ENCODE measurements around the gene GLIS1. TPM values are rescaled to one million over a fixed set of nuclear protein-coding genes. Genes with fewer than 3 reads are reported as not detected.

Gene GLIS1
- total and polyA plus RNA-seq, 2 of the 8 experiments (the other 6 are each of a cell fraction or from before 2014, with no cell fraction given), result 0.15 to 0.22 TPM

DNA sequence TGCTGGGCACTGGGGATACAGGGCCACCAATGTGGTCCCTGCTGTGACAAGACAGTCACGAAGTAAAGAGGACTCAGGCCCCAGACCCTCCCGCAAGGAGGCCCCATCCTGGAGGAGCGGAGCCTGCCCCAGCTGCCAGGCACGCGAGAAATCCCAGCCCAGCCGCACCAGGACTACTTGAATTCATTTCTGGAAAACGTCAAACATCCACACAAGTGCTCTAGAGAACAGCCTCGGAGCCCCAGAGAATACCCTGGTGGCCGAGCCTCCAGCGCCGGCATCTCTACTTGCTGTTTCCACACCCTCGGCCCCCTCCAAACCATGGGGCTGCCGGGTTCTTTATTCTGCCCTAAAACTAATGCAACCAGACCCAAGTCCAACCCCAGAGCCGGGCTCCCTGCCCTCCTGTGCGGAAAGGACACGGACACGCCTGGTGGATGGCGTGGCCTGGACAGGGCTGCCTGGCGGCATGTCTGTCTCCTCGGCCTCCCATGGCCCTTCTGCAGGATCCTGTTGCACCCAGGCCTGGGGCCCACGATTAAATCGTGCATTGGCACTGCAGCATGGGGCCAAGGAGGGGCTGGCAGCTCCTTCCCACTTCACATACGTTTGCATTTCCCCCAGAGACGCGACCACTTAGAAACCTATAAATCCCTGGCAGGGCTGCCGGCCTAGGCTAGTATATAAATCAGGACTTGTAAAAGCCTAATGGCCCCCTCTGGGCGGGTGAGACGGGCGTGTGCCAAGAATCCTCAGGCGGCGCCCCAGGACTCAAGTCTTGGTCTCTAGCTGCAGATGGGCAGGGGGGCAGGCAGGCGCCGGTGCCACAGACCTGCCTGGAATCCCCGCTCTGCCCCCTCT, 238.5 kb downstream of the GLIS1 start:
- DNase-seq (ENCODE audit: low read depth in 1 of 2, low spot score in 2 of 2), result no peak
- peak overlapping the region; percentile 76 for H2BK120ac ChIP-seq (replicated peaks; ENCODE audit: low read depth, low read length)
- no peaks in the 10 kb centered on the region for H3K79me2 ChIP-seq (ENCODE audit: control insufficient read depth in 1 of 2, insufficient read depth in 2 of 2, low read length in 2 of 2)
- H4K8ac ChIP-seq (ENCODE audit: extremely low read depth, insufficient read depth, low read length), result peak overlapping the region; percentile 45
- no peak overlapping the region for H3K27ac ChIP-seq (ENCODE audit: low read depth, low read length)
- H3K4ac ChIP-seq (replicated peaks; ENCODE audit: insufficient read length, low read depth, low read length), result no peak overlapping the region
- CTCF ChIA-PET (ENCODE audit: partially characterized antibody), result interaction anchor here (0.6 to 4.4 kb wide), 8 partner anchors 11 to 425 kb away, joined by 3 to 40 read pairs (median 4); no protein-coding TSS in a partner anchor
- no peak overlapping the region for H3K23ac ChIP-seq (ENCODE audit: insufficient read length)
- no peaks in the 10 kb centered on the region for H3K36me3 ChIP-seq (ENCODE audit: control insufficient read depth in 2 of 4, insufficient read depth in 4 of 4, low read length in 3 of 4)
- no peaks in the 10 kb centered on the region for H3K79me1 ChIP-seq (ENCODE audit: low read depth, low read length)
- H3K4me2 ChIP-seq (ENCODE audit: insufficient read depth in 1 of 2, low read depth in 2 of 2, low read length in 2 of 2), result no peak overlapping the region
- 87% methylated on average over 34 of the region's 34 CpGs; no CpG with 5 or more reads in 1 of the 2 experiments for WGBS, 2 experiments (ENCODE audit: extremely low coverage in 1 of 2, insufficient coverage in 1 of 2, insufficient read length in 1 of 2, insufficient replicate concordance in 2 of 2, low coverage in 1 of 2, low lambda C conversion rate in 2 of 2, missing lambda C conversion rate in 1 of 2)
- 0 out of 2 replicates have a peak overlapping the region, but pooled peaks have one; percentile 75 for H2BK12ac ChIP-seq (ENCODE audit: low read depth, low read length)
- no peaks in the 10 kb centered on the region for H4K20me1 ChIP-seq (replicated peaks in 1 of 2; ENCODE audit: control insufficient read depth in 1 of 2, insufficient read depth in 2 of 2, low read length in 2 of 2)
- H3K27me3 ChIP-seq (replicated peaks in 1 of 4; ENCODE audit: control insufficient read depth in 3 of 4, extremely low read depth in 1 of 4, insufficient read depth in 3 of 4, low read length in 3 of 4), result no peaks in the 10 kb centered on the region; a peak in 2 of 7 replicates
- H2BK5ac ChIP-seq (ENCODE audit: low read depth, low read length), result 0 out of 2 replicates have a peak overlapping the region, but pooled peaks have one; percentile 52
- no peak overlapping the region for H2AK5ac ChIP-seq (ENCODE audit: low read depth, low read length)
- no peak overlapping the region for H3K9ac ChIP-seq (replicated peaks in 1 of 4; ENCODE audit: extremely low read depth in 1 of 4, low read depth in 3 of 4, low read length in 3 of 4)
- no peak overlapping the region for H2BK15ac ChIP-seq (ENCODE audit: low read length)
- H4K91ac ChIP-seq (replicated peaks; ENCODE audit: insufficient read length, low read length), result no peak overlapping the region
- no peak overlapping the region for H2AFZ ChIP-seq (ENCODE audit: low read length)
- no peak overlapping the region for H3K56ac ChIP-seq (replicated peaks; ENCODE audit: insufficient read length, low read depth, low read length)
- no peaks in the 10 kb centered on the region for H3K23me2 ChIP-seq (ENCODE audit: low read depth, low read length)
- no peak for FAIRE-seq
- H3K4me1 ChIP-seq (replicated peaks in 1 of 4; ENCODE audit: control insufficient read depth in 3 of 4, insufficient read depth in 4 of 4, low read length in 3 of 4), result peaks cover 0 to 20% (median 12%) of the 10 kb centered on the region in 4 experiments; a peak in 6 of 7 replicates
- no peaks in the 10 kb centered on the region for H3K9me3 ChIP-seq (ENCODE audit: insufficient read depth in 2 of 2, low read depth in 1 of 2, low read length in 1 of 2)
- no peak overlapping the region for H3K14ac ChIP-seq (ENCODE audit: insufficient read length)
- H2BK20ac ChIP-seq (ENCODE audit: low read length), result 0 out of 2 replicates have a peak overlapping the region, but pooled peaks have one; percentile 3
- POLR2A ChIA-PET (ENCODE audit: partially characterized antibody), result interaction anchor here (0.8 kb wide), 1 partner anchor 105 kb away, joined by 3 read pairs; no protein-coding TSS in a partner anchor
- H4K5ac ChIP-seq (ENCODE audit: insufficient read length, low read depth, low read length), result no peak overlapping the region
- no peak overlapping the region for H3K4me3 ChIP-seq (ENCODE audit: extremely low read depth in 1 of 4, insufficient read depth in 2 of 4, low read depth in 3 of 4, low read length in 4 of 4)
- TF ChIP-seq SRF (IDR thresholded peaks at IDR 0.05; ENCODE audit: low read depth, low read length), result no peak
- no peak overlapping the region; the same call in 1 of the 2 replicates for H3K18ac ChIP-seq (ENCODE audit: extremely low read depth, low read length)

Measured in H1 (cell line).